Mononuclear cell (primary cell): ENCODE measurements around the gene EPN3. TPM values are rescaled to one million over a fixed set of nuclear protein-coding genes. Genes with fewer than 3 reads are reported as not detected.

Source experiments
- H3K27me3 ChIP-seq: 2 replicates; pipeline ENCODE4 v1.6.0; 2011; ENCODE audit warnings: low read length, control low read depth; ENCODE audit not compliant: insufficient read depth
- H3K4me1 ChIP-seq: 2 replicates; pipeline ENCODE4 v1.5.1; 2011; ENCODE audit warnings: mild to moderate bottlenecking, low read length, control low read depth; ENCODE audit not compliant: insufficient read depth
- H3K4me3 ChIP-seq: 2 replicates; pipeline ENCODE4 v1.5.1; 2011; ENCODE audit warnings: mild to moderate bottlenecking, low read length, moderate library complexity
- H3K9me3 ChIP-seq: 2 replicates; pipeline ENCODE4 v1.5.1; 2011; ENCODE audit warnings: low read depth, mild to moderate bottlenecking, control low read depth, low read length
- total RNA-seq: library from RNA; depleted of rRNA; stranded (reverse); fragments of >200 nt; gene quantifications from one replicate; pipeline ENCODE4 v1.2.3, GENCODE V29; 2012

Gene EPN3
- total RNA-seq, 1 donor, result not detected

DNA sequence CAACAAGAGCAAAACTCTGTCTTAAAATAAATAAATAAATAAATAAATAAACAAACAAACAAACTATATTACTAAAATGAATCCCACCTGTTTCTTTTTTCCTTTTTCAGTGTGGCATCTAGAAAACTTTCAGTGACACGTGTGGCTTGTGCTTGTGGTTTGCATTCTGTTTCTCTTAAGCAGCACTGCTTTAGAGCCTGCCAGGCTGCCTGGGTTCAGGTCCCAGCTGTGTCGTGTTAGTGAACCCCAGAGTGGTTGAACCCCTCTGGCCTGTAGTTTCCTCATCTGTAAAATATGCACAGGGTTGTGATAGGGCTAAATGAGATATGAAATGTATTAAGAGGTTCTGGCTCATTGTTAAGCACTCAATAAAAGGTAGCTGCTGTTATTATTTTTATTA, 12.1 kb upstream of the EPN3 start:
- H3K27me3 ChIP-seq, result no peaks in the 10 kb centered on the region
- no peak overlapping the region for H3K4me3 ChIP-seq
- no peaks in the 10 kb centered on the region for H3K4me1 ChIP-seq
- H3K9me3 ChIP-seq, result no peaks in the 10 kb centered on the region

DNA sequence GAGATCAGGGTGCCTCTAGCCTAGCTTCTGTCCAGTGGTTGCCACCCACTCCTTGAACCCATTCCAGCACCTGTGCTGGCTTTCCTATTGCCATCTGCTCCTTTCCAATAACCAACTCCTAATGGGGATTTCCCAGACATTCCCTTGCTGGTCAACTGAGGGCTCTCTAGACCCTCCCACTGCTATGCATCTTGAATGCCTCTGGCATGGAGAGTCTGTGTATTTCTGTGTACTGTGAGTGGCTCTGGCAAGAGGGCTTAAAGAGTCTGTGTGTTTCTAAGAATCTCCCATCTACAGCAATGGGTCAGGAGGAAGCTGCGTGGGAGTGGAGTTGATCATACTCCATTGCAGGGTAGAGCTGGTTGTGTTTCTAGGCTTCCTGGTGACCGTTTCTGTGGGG, 11.0 kb upstream of the EPN3 start:
- Histone ChIP-seq H3K4me1 (no peaks in the 10 kb centered on the region), H3K9me3 (no peaks in the 10 kb centered on the region), H3K4me3 (no peak overlapping the region), H3K27me3 (no peaks in the 10 kb centered on the region)

GRCh38 chr17:50522766-50523165, 9.8 kb upstream of the EPN3 start:
- H3K4me3 ChIP-seq, result no peak overlapping the region
- no peaks in the 10 kb centered on the region for H3K9me3 ChIP-seq
- no peaks in the 10 kb centered on the region for H3K4me1 ChIP-seq
- H3K27me3 ChIP-seq, result no peaks in the 10 kb centered on the region

DNA sequence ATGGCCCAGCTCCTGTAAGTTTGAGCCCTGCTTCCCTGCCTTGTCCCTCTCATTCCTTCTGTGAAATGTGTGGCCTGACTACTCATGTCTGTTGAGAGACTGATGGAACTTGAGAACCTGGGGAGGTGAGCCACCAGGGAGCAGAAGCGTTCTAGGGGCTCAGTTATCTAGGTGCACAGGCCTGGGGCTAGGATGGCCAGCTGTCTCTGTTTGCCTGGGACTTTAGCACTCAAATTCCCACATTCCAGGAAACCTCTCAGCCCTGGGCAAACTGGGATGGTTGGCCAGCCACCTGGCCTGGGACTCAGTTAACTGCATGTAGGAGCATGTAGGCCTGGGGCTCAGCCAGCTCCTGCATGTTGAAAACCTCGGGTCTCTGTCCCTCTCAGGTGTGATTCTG, 9.3 kb upstream of the EPN3 start:
- H3K4me3 ChIP-seq, result no peak overlapping the region
- H3K4me1 ChIP-seq, result no peaks in the 10 kb centered on the region
- H3K27me3 ChIP-seq, result no peaks in the 10 kb centered on the region
- H3K9me3 ChIP-seq, result no peaks in the 10 kb centered on the region

DNA sequence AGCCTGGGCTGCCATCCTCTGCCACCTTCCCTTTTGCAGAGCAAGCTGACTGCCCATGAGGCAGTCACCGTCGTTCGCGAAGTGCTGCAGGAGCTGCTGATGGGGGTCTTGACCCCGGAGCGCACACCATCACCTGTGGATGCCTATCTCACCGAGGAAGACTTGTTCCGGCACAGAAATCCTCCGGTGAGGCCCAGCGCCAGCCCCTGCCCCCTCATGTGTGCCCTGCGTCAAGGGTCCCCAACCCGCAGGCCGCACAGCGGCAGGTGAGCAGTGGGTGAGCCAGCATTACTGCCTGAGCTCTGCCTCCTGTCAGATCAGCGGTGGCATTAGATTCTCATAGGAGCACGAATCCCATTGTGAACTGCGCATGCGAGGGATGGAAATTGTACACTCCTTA, 7.7 kb upstream of the EPN3 start:
- no peaks in the 10 kb centered on the region for H3K9me3 ChIP-seq

DNA sequence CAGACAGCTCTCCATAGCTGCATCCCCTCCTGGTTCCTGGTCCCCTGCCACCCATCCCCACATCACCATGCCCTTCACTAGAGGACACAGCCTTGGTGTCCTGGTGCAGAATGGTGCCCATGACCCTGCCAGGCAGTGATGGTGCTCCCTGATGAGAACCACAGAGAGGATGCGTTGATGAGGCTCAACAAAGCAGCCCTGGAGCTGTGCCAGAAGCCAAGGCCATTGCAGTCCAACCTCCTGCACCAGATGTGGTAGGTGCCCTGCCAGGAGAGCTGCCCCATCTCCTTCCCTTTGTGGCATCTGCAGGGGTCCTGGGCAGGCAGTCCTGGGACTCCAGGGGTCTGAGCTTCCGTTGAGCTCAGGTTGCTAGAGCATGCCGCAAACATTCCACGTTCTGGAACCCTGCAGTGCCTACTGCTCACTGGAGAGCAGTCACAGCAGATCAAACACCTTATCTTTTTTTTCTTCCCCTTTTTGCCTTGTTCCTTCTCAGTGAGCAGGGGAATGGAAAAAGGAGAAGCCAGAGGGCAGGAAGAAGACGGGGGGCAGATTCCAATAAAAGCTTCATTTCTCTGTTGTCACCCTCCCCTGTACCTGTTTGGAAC, 5.3 kb upstream of the EPN3 start:
- H3K4me3 ChIP-seq, result no peak overlapping the region
- H3K4me1 ChIP-seq, result peaks cover 12% of the 10 kb centered on the region
- H3K27me3 ChIP-seq, result peaks cover 13% of the 10 kb centered on the region
- no peaks in the 10 kb centered on the region for H3K9me3 ChIP-seq

More for the DNA sequence above, 7.7 kb upstream of the EPN3 start:
- Histone ChIP-seq H3K4me1 (no peaks in the 10 kb centered on the region), H3K27me3 (no peaks in the 10 kb centered on the region), H3K4me3 (no peak overlapping the region)

GRCh38 chr17:50527949-50528474, 4.5 kb upstream of the EPN3 start:
- peaks cover 21% of the 10 kb centered on the region for H3K27me3 ChIP-seq
- H3K4me3 ChIP-seq, result no peak overlapping the region
- no peaks in the 10 kb centered on the region for H3K9me3 ChIP-seq
- H3K4me1 ChIP-seq, result peaks cover 18% of the 10 kb centered on the region

DNA sequence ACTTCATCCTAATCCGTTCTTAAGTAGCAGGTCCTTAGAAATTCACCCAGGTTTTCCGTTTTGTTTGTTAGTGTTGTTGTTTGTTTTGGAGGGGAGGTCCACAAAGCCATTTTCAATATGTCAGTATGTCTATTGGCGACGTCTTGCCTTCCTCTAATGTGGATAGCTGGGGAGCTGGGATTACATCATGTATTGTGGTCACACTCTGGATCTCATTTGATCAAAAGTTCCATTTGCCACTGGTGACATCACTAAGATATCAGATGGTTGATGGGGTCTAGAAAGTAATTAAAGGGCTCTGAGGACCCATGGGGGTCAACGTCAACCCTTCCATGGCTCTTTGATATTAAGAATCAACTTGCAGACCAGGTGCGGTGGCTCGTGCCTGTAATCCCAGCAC, 2.7 kb upstream of the EPN3 start:
- Histone ChIP-seq H3K4me1 (peaks cover 18% of the 10 kb centered on the region), H3K27me3 (peaks cover 32% of the 10 kb centered on the region), H3K9me3 (no peaks in the 10 kb centered on the region), H3K4me3 (no peak overlapping the region)

GRCh38 chr17:50531428-50532025, 1.0 kb upstream of the EPN3 start:
- Histone ChIP-seq H3K4me1 (peaks cover 18% of the 10 kb centered on the region), H3K9me3 (no peaks in the 10 kb centered on the region), H3K27me3 (peaks cover 32% of the 10 kb centered on the region), H3K4me3 (no peak overlapping the region)

GRCh38 chr17:50533185-50533584, 650 bp downstream of the EPN3 start:
- H3K4me3 ChIP-seq, result no peak overlapping the region
- H3K9me3 ChIP-seq, result no peaks in the 10 kb centered on the region
- peaks cover 32% of the 10 kb centered on the region for H3K27me3 ChIP-seq
- peaks cover 18% of the 10 kb centered on the region for H3K4me1 ChIP-seq

DNA sequence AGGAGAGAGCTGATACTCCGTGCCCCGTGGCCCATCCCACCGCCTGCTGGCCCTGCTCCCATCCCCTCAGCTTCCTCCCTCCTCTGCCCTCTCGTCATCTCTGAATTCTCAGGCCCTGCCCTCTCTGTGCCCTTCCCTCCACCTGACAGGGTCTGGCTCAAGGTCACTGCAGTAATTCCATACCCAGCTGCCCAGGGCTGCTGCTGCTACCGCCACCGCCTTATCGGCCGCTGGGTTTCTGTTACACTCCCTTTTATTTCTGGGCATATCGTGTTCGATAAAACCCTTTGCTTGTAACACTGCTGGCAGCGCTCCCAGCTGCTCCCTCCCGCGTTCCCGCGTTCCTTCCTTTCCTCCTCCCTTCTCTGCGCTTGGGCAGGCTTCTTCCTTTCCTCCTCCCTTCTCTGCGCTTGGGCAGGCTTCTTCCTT, 1.2 kb downstream of the EPN3 start:
- H3K9me3 ChIP-seq, result no peaks in the 10 kb centered on the region
- peaks cover 32% of the 10 kb centered on the region for H3K27me3 ChIP-seq
- H3K4me3 ChIP-seq, result no peak overlapping the region
- peaks cover 18% of the 10 kb centered on the region for H3K4me1 ChIP-seq

GRCh38 chr17:50534222-50534978, 1.9 kb downstream of the EPN3 start:
- Histone ChIP-seq H3K4me1 (peaks cover 18% of the 10 kb centered on the region), H3K9me3 (no peaks in the 10 kb centered on the region), H3K4me3 (no peak overlapping the region), H3K27me3 (peaks cover 32% of the 10 kb centered on the region)

DNA sequence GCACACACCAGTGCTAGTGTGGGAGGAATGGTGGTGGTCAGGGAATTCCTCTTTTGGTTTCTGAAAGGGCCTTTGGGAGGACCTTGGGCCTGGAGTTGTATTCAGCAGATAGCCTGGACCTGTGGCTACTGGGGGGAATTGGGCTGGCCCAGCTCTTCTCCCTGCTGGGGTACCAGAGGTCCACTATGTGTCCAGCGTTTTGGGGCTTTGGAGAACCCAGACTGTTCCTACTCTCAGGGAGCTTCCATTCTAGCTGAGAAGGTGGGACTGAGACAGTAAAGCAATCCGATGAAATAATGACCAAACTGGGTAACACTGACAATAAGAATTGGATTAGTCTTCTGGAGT, 2.4 kb downstream of the EPN3 start:
- peaks cover 18% of the 10 kb centered on the region for H3K4me1 ChIP-seq
- no peak overlapping the region for H3K4me3 ChIP-seq
- H3K9me3 ChIP-seq, result no peaks in the 10 kb centered on the region
- peaks cover 32% of the 10 kb centered on the region for H3K27me3 ChIP-seq

DNA sequence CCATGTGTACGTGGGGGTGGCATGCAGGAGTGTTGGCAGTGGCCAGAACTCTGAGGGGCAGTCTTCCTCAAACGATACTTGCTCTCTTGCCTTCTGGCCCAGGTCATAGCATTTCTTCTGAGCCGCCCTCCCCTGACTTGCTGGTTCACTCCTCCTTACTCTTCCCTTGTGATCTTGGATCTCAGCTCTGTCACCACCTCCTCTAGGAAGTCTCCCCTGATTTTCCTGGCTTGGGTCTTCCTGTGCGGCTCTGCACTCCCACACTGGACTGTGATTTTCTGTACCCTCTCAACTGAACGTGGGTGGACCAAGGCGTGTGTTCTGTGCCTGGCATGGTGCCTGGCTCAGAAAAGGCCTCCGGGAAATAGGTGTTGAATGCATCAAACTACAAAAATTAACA, 2.9 kb downstream of the EPN3 start:
- Histone ChIP-seq H3K4me1 (peaks cover 18% of the 10 kb centered on the region), H3K27me3 (peaks cover 32% of the 10 kb centered on the region), H3K9me3 (no peaks in the 10 kb centered on the region), H3K4me3 (no peak overlapping the region)
